Anterior cingulate cortex (tissue), 58 donors: Measurements from ENCODE around the gene ANKS1A.
A peak's percentile ranks its signal among the peaks of the same experiment; 100 is the strongest.

Source experiments
- DNase-seq, 58 donors: peaks; one replicate each; lab custom pipeline; 2025; lab: John Stamatoyannopoulos, UW

The ANKS1A gene

DNA sequence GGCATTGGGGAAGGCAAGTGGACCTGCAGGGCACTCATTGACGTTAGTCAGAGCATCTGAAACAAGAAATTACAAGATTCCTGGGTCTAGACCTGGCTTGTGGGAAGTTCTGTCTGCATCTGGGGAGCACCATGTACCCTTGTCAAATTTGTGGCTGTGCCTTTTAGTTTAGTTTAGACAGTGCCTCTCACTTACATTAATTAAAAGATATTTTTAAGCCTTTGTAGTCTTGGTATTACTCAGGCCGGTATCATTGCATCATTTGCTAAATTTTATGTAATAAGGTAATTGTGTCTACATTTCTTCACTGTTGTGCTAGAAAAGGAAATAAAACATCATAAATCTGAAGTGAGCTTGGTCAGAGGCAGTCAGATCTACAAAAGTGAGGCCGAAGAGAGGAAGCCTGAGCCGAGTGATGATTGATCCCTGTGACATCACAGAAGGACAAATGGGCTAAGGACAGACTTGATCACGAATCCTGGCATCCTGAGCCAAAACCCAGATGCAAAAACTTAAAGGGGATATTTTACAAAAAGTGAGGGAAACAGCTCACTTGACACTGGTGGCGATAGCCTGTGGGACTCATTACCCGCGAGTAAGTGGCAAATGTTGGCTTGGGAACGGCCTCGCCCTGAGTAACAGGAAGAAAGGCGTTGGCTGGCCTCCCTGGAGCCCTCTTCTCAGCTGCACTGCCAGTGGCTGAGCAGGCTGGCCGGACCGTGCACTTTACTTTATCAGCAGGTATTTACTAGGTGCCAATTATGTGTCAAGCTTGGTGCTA, 145.5 kb downstream of the ANKS1A start:
- no peak for DNase-seq

DNA sequence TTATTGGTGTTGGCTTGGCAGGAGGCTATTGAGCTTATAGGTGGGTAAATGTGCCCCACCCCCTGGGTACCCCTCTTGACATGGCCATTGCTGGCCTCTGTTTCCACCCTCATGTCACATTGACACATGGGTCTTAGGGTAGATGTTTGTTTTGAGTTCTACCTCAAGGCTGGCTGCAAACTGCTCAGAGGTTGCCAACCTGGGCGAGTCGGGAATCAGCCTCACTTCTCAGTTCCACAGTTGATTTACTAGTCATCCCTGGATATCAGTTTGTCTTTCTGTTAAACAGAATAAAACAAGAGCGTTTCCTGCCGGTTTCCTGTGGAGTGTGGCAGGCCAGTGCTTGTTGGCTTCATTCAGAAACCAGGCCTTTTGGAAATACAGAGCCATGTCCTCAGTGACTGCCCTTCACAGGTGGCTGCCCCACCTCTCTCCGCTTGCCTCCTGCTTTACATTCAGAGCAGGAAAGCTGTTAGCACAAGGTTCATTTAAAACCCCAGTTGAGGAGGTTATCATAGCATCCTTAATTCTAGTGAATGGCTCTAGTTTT, 146.5 kb downstream of the ANKS1A start:
- no peak for DNase-seq

DNA sequence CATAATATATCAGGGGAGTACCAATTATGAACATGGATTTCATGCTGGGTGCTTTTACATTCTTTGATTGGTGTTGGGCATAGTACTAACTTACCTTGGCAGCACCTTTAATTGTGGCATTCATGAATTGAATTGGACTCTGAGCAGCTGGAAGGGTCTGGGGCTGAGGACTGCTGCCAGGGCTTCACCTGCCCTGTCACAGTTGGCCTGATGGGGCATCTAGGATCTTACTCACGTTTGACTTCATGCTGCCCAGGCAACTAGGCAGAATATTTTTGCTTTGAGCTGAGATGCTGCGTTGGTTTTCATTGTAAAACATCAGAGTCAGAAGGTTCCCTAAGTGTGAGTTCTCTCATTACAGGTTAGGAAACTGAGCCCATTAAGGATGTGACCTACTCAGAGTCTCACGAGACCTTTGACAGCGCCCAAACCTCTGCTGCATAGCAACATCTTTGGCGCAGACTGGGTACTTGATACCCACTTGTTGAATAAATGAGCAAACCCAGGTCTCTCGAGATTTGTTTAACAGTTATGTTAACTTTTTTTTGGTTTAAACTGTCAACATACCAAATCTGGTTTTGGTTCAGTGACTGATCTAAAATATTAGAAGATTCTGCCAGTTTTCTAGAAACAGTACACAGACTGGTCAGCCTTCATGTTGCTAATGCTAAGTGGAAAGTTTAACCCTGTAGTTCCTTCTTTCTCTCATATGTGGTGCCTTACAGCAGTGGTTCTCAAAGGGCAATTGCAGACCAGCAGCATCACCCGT, 147.2 kb downstream of the ANKS1A start:
- DNase-seq: no peak

DNA sequence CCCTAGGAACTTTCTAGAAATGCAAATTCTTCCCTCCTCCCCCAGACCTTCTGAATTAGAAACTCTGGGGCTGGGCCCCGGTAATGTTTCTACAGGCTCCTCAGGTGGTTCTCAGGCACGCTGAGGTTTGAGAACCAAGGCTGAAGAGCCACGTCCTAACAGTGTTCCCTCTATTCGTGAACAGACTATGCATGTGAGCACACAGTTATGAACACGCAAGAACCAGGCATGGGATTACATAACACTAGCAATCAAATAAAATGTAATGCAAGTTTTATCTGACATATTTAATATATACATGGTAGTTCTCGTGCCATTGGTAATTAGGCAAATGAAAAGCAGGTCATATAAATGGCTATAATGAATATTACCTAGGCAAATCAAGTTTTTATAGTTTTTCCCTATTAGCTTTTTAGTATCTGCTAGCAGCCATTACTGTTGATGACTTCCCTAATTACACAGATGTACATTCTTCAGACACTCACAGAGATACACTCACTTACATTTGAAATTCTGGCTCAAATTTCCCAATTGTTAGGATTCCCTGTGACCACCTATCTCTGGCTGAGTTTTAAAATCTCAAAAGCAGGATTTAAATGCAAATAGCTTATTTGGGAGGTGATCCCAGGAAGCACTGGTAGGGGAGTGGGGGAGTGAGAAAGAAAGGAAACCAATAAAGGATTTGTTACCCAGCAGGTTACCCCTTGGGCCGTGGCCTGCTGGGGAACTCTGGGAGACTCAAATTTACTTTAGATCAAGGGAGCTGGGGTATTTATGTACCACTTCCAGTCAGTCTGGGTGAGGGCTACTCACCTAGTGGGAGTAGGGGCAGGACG, 148.0 kb downstream of the ANKS1A start:
- DNase-seq: no peak

DNA sequence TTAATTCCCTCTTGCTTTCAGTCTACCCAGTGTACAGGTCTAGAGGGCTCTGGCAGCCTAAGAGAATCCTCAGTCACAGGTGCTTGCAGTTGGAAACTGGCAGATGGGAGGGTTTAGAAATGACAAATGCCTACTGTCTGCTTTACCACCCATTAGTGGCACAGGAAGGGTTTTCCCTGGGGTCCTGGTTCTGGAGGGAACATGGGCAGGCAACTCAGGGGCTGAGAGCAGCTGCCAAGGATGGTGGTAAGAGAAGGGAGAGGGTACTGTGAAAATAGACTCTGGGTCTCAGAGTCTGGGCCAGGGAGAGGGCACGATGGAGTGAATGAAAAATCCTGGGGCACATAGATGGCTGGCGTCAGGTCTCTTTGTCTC, 148.6 kb downstream of the ANKS1A start:
- no peak for DNase-seq

DNA sequence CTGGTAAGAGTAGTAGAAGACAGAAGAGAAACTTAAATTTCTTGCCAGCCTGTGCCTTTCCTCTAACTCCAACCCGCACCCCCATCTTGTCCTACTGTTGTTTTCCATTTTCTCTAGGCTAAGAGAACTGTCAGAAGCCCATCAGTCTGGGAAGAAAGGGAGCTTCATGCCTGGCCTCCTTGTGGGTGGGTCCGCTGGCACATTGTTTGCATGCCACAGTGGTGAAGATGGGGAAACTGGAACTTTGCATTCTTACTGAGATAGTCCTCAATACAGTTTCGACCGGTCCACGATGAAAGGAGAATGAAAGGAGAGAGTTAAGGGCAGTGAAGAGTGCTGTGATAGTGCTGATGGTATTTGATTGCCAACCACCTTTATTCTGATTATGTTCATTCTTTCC, 149.0 kb downstream of the ANKS1A start:
- no peak for DNase-seq

DNA sequence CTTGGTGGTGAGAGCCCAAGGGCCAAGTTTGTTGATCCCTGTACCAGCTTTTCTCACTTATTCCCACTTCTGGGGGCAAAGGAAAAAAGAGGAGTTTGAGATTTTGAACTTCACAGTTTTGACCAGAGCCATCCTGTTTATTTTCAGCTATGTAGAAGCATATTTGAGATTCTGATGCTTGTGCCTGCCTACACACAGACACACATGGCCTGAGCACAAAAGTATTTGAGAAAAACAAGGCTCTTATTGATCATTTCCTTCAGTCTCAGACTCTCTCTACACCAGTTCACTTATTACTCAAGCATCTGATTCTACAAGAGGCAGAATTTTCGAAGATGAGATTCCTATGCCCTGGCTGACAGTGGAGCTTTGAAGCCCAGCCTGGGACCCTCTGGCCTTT, 151.3 kb downstream of the ANKS1A start:
- no peak for DNase-seq

DNA sequence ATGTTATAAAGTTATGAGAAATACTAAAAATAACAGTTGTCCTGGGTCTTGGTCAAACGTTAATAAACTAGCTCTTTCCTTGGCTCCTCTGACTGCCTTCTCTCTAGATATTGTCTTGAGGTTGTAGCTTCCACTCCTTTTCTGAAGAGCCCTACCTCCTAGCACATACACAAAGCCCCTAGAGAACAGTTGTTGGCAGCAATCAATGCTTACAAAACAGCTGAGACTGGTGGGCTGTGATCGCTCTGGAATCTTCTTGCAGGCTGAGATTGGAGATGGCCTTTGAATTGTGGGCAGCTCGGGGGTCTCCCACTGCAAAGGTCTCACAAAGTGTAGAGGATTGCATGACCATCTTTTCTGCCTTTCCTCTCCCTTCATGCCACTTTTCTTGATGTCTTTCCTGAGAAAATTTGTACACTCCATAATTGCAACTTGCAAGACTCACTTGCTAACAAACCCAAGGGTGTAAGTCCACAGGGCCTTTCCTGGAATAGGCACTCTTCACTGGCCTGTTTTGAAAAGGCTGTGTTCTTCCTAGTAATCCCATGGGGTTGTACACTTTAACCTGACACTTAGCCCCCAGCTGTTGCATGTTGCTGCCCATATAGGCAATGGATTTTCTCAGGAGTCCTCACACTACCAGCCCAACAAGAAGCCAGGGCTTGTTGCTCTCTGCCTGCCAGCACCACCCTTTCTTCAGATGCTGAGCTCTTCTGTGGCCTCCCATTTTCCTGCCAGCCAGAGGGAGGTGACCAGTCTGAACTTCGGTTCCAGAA, 152.2 kb downstream of the ANKS1A start:
- no peak for DNase-seq

DNA sequence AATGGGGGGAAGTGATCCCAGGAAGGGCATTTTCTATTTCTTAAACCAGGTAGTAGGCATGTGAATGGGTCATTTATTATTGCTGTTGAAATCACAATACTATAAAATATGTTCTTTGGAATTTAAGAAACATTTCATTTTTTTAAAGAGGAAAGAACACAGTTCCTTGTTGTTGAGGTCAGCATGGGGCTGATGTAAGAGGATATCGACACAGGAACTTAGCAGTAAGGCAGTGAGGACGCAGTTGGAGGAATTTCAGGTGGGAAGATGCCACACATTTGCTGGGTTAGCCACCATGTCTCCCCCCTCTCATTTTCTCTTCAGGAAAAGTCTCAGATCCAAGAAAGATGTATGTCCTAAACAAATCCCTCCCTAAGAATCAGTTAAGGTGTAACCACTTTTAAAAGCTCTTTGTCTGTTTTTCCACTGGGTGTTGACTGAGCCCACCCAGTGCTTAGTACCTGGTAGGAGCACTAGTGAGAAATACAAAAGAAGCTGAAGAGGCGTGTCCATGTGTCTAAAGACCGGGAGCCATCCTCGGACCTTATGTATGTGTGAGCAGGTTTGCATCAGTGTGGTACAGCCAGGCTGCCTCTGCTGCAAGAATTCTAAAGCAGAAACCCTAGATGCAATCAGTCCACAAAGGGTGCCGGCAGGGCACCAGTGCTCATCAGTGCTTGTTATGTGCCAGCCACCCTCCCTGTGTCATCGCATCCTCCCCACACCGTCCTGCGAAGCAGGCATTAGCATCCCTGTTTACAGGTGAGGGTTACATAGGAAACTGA, 153.2 kb downstream of the ANKS1A start:
- DNase-seq: no peak

DNA sequence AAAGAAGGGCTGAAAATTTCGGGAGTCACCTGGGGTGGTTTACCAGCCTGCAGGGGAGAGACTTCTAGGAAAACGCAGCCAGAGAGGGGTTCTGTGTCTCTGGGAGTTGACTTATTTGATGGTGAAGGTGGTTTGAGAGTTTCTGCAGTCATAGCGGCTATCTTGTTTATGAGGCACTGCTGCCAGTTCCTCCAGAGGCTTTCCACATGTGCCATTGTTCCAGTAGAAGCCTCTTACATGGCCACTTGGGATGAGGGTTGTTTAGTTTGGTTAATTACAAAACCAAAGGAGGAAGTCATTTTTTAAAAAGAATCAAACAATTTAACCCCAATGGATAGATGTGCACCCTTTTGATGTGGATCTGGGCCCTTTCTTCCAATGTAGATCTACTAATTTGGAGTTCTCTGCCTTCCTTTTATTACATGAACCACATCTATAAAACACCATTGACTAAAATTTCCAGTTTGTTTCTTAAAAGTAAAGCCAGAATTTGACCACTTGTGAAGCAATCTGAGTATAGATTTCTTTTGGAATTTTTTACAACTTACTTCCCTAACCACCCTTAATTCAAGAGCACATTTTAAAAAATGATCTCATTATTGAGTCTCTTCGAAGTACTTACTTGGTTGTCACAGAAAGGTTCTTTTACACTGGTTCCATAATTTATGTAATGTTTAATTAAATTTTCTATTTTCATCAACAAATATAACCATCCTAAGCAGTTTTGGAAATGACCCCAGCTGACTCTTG, 154.5 kb downstream of the ANKS1A start:
- DNase-seq: no peak

DNA sequence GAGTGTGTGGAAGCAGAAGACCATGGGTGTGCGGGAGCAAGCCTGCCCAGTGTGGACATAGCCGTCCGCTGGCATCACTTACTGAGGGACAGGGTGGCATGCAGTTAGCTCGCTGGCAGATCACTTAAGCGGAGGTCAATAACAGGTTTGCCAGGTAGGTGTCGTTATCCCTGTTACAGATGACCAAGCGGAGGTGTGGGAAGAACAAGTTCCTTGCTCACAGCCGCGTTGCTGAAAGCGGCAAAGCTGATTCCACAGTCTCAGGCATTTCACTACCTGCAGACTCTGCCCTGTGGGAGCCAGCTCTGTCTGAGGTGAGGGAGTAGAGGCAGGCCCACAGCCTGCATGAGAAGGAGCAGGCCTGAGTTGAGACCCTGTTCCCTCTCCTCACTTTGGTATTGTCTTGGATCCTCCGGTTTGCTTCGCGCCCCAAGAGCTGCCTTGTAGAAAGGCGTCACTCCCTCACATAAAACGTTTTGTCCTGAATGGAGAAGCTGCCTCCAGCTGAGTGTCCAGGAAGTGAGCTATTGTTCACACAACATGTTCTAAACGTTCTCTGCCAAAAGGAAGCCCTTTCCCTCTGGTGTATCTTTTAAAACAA, 155.2 kb downstream of the ANKS1A start:
- DNase-seq: peak in 2 of 58 donors; percentile 36 to 53

DNA sequence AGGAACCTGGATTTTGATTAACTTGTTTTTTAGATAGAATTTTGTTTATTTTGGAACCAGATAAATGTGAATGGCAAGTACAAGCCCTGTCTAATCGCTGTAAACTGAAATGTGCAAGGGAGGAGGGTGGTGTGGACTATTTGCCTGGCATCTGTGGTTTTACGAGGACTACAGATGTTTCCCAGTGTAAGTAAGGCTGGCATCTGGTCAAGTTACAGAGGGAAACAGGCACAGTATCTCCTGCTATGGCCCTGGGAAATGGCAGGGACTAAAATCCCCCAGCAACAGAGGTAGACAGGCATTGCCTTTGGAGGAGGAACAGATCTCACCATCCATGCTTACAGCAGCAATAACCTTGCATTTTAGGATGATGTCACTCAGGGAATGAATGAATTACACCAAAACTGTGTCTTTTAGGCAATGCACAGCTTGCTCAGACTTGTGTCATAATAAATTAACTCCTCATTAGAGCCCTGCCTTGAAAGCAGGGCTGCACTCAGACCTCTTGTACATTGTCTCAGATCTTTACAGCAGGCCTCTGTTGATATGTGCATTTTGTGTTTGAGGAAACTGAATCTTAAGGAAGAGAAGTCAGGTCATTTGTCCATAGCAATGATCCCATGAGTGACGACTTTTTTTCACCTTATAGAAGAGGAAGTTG, 155.8 kb downstream of the ANKS1A start:
- no peak for DNase-seq

DNA sequence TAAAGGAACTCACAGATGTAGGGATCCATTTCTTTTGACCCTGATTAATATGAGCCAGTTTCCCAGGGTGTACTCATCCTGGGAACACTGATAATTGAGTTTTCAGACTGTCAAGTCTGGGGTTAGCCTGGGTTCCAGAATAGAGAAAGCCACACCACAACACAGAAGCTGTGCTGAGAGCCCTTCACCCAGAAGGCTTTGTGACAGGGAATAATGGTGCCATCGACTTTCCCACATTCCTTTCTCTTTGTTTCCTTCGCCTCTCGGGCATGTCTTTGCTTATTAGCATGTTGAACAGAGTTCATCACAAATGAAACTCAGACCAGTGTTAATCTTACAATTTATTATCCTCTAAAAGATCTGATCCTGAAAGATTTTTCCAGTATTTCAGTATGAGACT, 157.0 kb downstream of the ANKS1A start:
- no peak for DNase-seq

DNA sequence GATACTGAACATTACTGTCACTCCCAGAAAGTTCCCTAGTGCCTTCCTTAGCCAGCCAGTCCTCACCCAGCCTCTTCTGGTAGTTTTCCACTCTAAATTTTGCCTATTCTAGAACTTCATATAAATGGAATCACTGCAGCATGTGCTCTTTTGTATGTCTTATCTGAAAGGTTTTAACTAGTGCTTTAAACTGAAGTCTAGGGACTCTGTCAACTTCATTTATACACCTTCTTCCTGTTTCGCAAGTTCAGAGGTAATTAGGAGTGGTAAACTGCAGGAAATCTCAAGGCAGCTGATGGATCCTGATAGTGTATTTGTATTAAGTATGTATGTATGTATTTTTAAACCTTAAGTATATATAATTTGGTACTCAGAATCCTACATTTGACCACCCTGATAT, 157.8 kb downstream of the ANKS1A start:
- DNase-seq: peak in 1 of 58 donors; percentile 21

DNA sequence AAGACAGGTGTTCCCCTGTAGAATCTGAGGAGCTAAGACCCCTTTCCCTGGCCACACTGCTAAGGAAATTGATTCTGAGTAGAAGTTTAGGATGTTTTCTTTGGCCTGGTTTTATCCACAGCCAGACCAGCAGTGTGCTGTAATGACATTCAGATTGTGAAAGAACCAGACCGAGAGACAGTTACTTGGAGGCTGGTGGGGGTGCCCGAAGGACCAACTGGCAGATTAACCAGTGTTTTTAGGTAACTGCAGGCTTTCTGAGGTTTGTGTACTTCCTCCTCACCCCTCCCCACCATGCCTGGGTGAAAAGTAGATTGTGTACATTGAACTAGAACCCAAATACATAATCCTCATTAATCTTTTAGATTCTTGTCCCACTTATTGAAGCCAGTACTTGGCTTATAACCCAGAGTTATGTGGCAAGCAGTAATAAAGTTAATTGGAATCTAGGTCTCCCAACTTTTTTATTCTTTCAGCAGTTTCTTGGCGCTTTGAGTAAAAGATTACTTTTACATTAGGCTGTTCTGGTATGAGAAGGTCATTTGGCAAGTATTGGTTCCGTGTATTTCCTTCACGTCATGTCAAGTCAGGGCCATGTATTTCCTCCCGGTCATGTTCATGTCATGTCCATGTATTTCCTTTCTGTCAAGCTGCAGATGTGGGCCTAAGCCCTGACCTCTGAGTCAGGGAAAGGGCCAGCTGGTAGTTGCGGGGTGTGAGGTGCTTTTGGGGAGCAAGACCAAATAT, 158.4 kb downstream of the ANKS1A start:
- peak in 3 of 58 donors; percentile 21 to 62 (median 51) for DNase-seq

DNA sequence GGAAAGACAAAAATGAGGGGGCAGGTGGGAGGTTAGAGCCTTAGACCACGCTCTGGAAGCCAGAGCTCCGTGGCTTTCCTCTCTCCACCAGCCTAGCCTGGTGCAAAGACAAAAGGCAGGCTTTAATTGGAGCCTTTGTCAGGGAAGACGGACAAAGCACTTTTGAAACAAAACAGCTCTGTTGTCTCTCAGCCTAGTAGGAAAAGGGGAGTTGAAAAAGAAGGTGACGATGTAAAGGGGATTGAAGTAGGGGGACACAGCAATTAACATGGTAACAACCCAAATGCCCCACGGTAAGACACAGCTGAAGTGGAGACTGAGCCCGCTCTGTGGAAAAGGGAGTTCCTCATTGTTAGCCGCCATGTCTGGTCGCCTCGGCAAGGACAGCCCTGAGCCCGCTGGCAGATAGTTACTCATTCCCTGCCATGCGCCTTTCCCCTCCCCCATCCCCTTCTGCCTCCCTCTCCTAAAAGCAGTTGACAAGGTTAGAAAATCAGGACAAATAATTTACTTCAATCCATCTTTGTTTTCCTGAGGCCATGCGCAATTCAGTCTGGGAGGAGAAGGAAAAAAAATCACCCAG, 159.1 kb downstream of the ANKS1A start:
- peak in 45 of 58 donors; percentile 27 to 86 (median 57) for DNase-seq
